H1 (cell line): ENCODE measurements around the gene WDR19. TPM values are rescaled to one million over a fixed set of nuclear protein-coding genes. Genes with fewer than 3 reads are reported as not detected.

Experiments
- CHD2 ChIP-seq: IDR thresholded peaks from 2 replicates; pipeline ENCODE4 v1.6.1; 2012; ENCODE audit warnings: low read length, improper control_type of control experiment
- EGR1 ChIP-seq: IDR thresholded peaks from 2 replicates; pipeline ENCODE4 v1.6.1; 2011; ENCODE audit warnings: low read depth, low read length, borderline replicate concordance
- RNF2 ChIP-seq: fragments of 200-900, 300-1000 bp; sonication (generic); IDR thresholded peaks from 2 replicates; pipeline ENCODE4 v1.7.1; 2016; ENCODE audit warnings: borderline replicate concordance, low read depth, mild to moderate bottlenecking, antibody characterized with exemption, low read length; ENCODE audit not compliant: poor library complexity, severe bottlenecking; ENCODE audit errors: missing control alignments
- polyA plus RNA-seq, 7 experiments: library from polyadenylated mRNA; depleted of rRNA in 3 of 7; stranded (reverse) in 5 of 7; unstranded in 2 of 7; fragments of >200 nt in 5 of 7; fragments of 200-250 nt in 2 of 7; gene quantifications; 1 replicate in 5 of 7; 2 replicates in 1 of 7; 4 replicates in 1 of 7; pipeline versions ENCODE4 v1.2.1 to v1.2.3, GENCODE V29; 2011 to 2013; ENCODE audit warnings: missing spikeins in 2 of 7, mixed read lengths in 2 of 7
- total RNA-seq: library from RNA; stranded (reverse); fragmentation: NEBNext Ultra II Directional; extraction: Animal tissue kit (Norgen Biotek cat#: 25700); gene quantifications from 2 replicates; pipeline ENCODE4 v1.2.1, GENCODE V29; 2021
- TF ChIP-seq, protein P1 (sequence below): fragments of 300-600 bp; sonication (generic); IDR thresholded peaks from 2 replicates; pipeline ENCODE4 v1.7.1; 2012; ENCODE audit warnings: low read length, moderate library complexity, mild to moderate bottlenecking, inconsistent platforms; ENCODE audit not compliant: insufficient replicate concordance

WDR19 gene
- total and polyA plus RNA-seq, 2 of the 8 experiments (the other 6 are each of a cell fraction or from before 2014, with no cell fraction given) = 22.2 to 23.3 TPM

DNA sequence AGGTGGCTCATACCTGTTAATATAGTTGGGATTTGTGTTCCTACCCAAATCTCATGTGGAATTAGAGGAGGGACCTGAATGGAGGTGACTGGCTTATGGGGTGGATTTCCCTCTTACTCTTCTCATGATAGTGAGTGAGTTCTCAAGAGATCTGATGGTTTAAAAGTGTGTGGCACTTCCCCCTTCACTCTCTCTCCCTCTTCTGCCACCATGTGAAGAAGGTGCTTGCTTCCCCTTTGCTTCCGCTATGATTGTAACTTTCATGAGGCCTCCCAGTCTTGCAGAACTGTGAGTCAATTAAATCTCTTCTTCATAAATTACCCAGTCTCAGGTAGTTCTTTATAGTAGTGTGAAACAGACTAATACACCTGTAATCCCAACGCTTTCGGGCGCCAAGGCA, 28.3 kb upstream of the WDR19 start (continued):
- TF ChIP-seq, protein P1, sequence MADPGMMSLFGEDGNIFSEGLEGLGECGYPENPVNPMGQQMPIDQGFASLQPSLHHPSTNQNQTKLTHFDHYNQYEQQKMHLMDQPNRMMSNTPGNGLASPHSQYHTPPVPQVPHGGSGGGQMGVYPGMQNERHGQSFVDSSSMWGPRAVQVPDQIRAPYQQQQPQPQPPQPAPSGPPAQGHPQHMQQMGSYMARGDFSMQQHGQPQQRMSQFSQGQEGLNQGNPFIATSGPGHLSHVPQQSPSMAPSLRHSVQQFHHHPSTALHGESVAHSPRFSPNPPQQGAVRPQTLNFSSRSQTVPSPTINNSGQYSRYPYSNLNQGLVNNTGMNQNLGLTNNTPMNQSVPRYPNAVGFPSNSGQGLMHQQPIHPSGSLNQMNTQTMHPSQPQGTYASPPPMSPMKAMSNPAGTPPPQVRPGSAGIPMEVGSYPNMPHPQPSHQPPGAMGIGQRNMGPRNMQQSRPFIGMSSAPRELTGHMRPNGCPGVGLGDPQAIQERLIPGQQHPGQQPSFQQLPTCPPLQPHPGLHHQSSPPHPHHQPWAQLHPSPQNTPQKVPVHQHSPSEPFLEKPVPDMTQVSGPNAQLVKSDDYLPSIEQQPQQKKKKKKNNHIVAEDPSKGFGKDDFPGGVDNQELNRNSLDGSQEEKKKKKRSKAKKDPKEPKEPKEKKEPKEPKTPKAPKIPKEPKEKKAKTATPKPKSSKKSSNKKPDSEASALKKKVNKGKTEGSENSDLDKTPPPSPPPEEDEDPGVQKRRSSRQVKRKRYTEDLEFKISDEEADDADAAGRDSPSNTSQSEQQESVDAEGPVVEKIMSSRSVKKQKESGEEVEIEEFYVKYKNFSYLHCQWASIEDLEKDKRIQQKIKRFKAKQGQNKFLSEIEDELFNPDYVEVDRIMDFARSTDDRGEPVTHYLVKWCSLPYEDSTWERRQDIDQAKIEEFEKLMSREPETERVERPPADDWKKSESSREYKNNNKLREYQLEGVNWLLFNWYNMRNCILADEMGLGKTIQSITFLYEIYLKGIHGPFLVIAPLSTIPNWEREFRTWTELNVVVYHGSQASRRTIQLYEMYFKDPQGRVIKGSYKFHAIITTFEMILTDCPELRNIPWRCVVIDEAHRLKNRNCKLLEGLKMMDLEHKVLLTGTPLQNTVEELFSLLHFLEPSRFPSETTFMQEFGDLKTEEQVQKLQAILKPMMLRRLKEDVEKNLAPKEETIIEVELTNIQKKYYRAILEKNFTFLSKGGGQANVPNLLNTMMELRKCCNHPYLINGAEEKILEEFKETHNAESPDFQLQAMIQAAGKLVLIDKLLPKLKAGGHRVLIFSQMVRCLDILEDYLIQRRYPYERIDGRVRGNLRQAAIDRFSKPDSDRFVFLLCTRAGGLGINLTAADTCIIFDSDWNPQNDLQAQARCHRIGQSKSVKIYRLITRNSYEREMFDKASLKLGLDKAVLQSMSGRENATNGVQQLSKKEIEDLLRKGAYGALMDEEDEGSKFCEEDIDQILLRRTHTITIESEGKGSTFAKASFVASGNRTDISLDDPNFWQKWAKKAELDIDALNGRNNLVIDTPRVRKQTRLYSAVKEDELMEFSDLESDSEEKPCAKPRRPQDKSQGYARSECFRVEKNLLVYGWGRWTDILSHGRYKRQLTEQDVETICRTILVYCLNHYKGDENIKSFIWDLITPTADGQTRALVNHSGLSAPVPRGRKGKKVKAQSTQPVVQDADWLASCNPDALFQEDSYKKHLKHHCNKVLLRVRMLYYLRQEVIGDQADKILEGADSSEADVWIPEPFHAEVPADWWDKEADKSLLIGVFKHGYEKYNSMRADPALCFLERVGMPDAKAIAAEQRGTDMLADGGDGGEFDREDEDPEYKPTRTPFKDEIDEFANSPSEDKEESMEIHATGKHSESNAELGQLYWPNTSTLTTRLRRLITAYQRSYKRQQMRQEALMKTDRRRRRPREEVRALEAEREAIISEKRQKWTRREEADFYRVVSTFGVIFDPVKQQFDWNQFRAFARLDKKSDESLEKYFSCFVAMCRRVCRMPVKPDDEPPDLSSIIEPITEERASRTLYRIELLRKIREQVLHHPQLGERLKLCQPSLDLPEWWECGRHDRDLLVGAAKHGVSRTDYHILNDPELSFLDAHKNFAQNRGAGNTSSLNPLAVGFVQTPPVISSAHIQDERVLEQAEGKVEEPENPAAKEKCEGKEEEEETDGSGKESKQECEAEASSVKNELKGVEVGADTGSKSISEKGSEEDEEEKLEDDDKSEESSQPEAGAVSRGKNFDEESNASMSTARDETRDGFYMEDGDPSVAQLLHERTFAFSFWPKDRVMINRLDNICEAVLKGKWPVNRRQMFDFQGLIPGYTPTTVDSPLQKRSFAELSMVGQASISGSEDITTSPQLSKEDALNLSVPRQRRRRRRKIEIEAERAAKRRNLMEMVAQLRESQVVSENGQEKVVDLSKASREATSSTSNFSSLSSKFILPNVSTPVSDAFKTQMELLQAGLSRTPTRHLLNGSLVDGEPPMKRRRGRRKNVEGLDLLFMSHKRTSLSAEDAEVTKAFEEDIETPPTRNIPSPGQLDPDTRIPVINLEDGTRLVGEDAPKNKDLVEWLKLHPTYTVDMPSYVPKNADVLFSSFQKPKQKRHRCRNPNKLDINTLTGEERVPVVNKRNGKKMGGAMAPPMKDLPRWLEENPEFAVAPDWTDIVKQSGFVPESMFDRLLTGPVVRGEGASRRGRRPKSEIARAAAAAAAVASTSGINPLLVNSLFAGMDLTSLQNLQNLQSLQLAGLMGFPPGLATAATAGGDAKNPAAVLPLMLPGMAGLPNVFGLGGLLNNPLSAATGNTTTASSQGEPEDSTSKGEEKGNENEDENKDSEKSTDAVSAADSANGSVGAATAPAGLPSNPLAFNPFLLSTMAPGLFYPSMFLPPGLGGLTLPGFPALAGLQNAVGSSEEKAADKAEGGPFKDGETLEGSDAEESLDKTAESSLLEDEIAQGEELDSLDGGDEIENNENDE = no peak
- TF ChIP-seq EGR1 = no peak
- TF ChIP-seq CHD2 = no peak
- no peak for TF ChIP-seq RNF2
